K562 (cell line): ENCODE measurements around the gene ATXN7L1. TPM values are rescaled to one million over a fixed set of nuclear protein-coding genes. Genes with fewer than 3 reads are reported as not detected.

Experiments used
- FOXA1 ChIP-seq: fragments of 450-650 bp; IDR thresholded peaks from 2 replicates; pipeline ENCODE4 v1.6.1; 2016; ENCODE audit warnings: mild to moderate bottlenecking, borderline replicate concordance
- MTA2 ChIP-seq: fragments of 450-650 bp; IDR thresholded peaks from 2 replicates; pipeline ENCODE4 v1.6.1; 2016; ENCODE audit warnings: low read depth
- POLR2H ChIP-seq: IDR thresholded peaks from 2 replicates; pipeline ENCODE4 v1.6.1; 2016; ENCODE audit warnings: missing genetic modification characterization, low read depth, mild to moderate bottlenecking, control low read depth, missing compliant biosample characterization, moderate library complexity
- PRPF4 ChIP-seq: fragments of 200-400 bp; formaldehyde crosslinking; IDR thresholded peaks from one replicate; pipeline ENCODE4 v1.6.1; 2017; ENCODE audit warnings: low read length, low read depth, mild to moderate bottlenecking; ENCODE audit not compliant: insufficient read depth, poor library complexity, severe bottlenecking
- SAFB ChIP-seq: fragments of 200-400 bp; formaldehyde crosslinking; IDR thresholded peaks from 2 replicates; pipeline ENCODE4 v1.6.1; 2017; ENCODE audit warnings: low read depth, low read length, borderline replicate concordance
- ZC3H11A ChIP-seq: IDR thresholded peaks from 2 replicates; pipeline ENCODE4 v1.6.1; 2012; ENCODE audit warnings: low read depth, low read length, improper control_type of control experiment
- ZNF354B ChIP-seq: fragments of 250-450 bp; sonication (Bioruptor Pico); IDR thresholded peaks from 2 replicates; pipeline ENCODE4 v1.4.0; 2020
- ZNF584 ChIP-seq: fragments of 200-800 bp; sonication (Bioruptor generic); IDR thresholded peaks from 2 replicates; pipeline ENCODE4 v1.6.1; 2016; ENCODE audit warnings: low read depth, mild to moderate bottlenecking, missing genetic modification characterization, missing compliant biosample characterization
- ZNF644 ChIP-seq: fragments of 200-800 bp; sonication (Bioruptor generic); IDR thresholded peaks from 2 replicates; pipeline ENCODE4 v1.6.1; 2016; ENCODE audit warnings: low read depth, missing genetic modification characterization, missing compliant biosample characterization
- polyA plus RNA-seq, 8 experiments: library from polyadenylated mRNA; depleted of rRNA in 4 of 8; stranded (reverse) in 5 of 8; unstranded in 3 of 8; fragments of >200 nt; fragmentation: Nextera tagmentation in 2 of 8; fragmentation: Illumina TruSeq in 1 of 8; extraction: Ambion mirVana in 2 of 8; extraction: Trizol in 1 of 8; gene quantifications; 2 replicates each; pipeline versions ENCODE4 v1.2.1 to v1.2.3, GENCODE V29; 2011 to 2014; ENCODE audit warnings: inconsistent platforms in 1 of 8, missing spikeins in 1 of 8
- total RNA-seq, 7 experiments: library from RNA; depleted of rRNA in 6 of 7; stranded (reverse); fragments of >200 nt in 6 of 7; fragmentation: Illumina TruSeq in 2 of 7; extraction: Trizol in 2 of 7; gene quantifications; 2 replicates each; pipeline versions ENCODE4 v1.2.1 to v1.2.3, GENCODE V29; 2011 to 2021; ENCODE audit warnings: low replicate concordance in 1 of 7
- TF ChIP-seq, protein P1 (sequence below), 2 experiments: IDR thresholded peaks in 1 of 2; conservative IDR thresholded peaks in 1 of 2; 2 replicates each; pipeline ENCODE4 v1.6.1; 2016; ENCODE audit warnings: low read depth in 2 of 2, mild to moderate bottlenecking in 1 of 2, missing compliant biosample characterization in 1 of 2, missing genetic modification characterization in 1 of 2, moderate library complexity in 1 of 2
- TF ChIP-seq, protein P2 (sequence below): fragments of 450-650 bp; IDR thresholded peaks from 2 replicates; pipeline ENCODE4 v1.6.1; 2016; ENCODE audit warnings: borderline replicate concordance
- TF ChIP-seq, protein P3 (sequence below), 2 experiments: fragments of 450-650 bp; IDR thresholded peaks; 2 replicates each; pipeline ENCODE4 v1.6.1; 2018; ENCODE audit warnings: mild to moderate bottlenecking in 2 of 2, low read depth in 1 of 2; ENCODE audit not compliant: partially characterized antibody in 2 of 2
- TF ChIP-seq, protein P4 (sequence below): fragments of 250-450 bp; sonication (Bioruptor Pico); IDR thresholded peaks from 2 replicates; pipeline ENCODE4 v1.8.0; 2021; ENCODE audit warnings: moderate library complexity, mild to moderate bottlenecking, inconsistent platforms

ATXN7L1 gene
- total and polyA plus RNA-seq, 9 of the 15 experiments (the other 6 are each of a cell fraction or from before 2014, with no cell fraction given) = 6.6 to 13.7 (median 10.7) TPM

DNA sequence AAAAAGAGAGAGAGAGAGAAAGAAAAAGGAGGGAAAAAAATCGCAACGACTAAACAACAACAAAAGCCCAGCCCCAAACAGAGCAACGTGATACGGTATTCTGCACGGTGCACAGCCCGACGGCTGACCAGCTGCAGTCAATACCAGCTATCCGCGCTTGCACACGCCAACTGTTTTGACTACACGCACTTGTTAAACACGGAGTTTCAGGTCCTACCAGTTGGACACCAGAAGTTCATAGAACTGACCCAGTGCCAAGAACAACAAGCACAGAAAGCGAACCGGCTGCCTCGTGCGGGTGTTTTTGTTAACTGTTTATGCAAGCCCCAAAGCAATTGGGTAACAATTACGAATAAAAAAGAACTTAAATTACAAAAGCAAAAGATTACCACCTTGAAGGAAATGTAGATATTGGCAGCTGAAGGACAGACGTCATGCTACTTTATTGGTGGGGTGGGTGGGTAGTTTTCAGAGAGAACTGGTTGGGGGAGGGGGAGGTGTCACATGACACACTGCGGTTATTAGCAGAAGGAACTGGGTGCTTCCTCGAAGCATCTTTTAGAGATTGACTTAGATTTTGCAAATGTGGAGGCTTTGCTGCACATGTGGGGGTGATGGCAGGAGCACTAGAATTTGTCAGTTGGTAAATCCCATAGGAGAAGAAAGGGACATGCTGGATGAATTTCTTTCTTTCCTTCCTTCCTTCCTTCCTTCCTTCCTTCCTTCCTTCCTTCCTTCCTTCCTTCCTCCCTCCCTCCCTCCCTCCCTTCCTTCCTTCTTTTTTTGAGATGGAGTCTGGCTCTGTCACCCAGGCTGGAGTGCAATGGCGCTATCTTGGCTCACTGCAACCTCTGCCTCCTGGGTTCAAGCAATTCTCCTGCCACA is 184.5 kb downstream of the ATXN7L1 start (continued):
- TF ChIP-seq, protein P1, sequence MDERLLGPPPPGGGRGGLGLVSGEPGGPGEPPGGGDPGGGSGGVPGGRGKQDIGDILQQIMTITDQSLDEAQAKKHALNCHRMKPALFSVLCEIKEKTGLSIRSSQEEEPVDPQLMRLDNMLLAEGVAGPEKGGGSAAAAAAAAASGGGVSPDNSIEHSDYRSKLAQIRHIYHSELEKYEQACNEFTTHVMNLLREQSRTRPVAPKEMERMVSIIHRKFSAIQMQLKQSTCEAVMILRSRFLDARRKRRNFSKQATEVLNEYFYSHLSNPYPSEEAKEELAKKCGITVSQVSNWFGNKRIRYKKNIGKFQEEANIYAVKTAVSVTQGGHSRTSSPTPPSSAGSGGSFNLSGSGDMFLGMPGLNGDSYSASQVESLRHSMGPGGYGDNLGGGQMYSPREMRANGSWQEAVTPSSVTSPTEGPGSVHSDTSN (CRISPR knock-in tag; IDR thresholded peaks at IDR 0.05; ENCODE audit: low read depth) = no peak
- TF ChIP-seq, protein P1 (tag; conservative IDR thresholded peaks at IDR 0.05; ENCODE audit: low read depth) = no peak
- TF ChIP-seq, protein P2, sequence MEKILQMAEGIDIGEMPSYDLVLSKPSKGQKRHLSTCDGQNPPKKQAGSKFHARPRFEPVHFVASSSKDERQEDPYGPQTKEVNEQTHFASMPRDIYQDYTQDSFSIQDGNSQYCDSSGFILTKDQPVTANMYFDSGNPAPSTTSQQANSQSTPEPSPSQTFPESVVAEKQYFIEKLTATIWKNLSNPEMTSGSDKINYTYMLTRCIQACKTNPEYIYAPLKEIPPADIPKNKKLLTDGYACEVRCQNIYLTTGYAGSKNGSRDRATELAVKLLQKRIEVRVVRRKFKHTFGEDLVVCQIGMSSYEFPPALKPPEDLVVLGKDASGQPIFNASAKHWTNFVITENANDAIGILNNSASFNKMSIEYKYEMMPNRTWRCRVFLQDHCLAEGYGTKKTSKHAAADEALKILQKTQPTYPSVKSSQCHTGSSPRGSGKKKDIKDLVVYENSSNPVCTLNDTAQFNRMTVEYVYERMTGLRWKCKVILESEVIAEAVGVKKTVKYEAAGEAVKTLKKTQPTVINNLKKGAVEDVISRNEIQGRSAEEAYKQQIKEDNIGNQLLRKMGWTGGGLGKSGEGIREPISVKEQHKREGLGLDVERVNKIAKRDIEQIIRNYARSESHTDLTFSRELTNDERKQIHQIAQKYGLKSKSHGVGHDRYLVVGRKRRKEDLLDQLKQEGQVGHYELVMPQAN = no peak
- TF ChIP-seq ZNF354B (CRISPR knock-in tag) (no peak), FOXA1 (no peak), PRPF4 (no peak), MTA2 (no peak), POLR2H (no peak), SAFB (no peak), ZNF644 (tag) (no peak), ZC3H11A (no peak), ZNF584 (CRISPR knock-in tag) (no peak)
- TF ChIP-seq, protein P3, sequence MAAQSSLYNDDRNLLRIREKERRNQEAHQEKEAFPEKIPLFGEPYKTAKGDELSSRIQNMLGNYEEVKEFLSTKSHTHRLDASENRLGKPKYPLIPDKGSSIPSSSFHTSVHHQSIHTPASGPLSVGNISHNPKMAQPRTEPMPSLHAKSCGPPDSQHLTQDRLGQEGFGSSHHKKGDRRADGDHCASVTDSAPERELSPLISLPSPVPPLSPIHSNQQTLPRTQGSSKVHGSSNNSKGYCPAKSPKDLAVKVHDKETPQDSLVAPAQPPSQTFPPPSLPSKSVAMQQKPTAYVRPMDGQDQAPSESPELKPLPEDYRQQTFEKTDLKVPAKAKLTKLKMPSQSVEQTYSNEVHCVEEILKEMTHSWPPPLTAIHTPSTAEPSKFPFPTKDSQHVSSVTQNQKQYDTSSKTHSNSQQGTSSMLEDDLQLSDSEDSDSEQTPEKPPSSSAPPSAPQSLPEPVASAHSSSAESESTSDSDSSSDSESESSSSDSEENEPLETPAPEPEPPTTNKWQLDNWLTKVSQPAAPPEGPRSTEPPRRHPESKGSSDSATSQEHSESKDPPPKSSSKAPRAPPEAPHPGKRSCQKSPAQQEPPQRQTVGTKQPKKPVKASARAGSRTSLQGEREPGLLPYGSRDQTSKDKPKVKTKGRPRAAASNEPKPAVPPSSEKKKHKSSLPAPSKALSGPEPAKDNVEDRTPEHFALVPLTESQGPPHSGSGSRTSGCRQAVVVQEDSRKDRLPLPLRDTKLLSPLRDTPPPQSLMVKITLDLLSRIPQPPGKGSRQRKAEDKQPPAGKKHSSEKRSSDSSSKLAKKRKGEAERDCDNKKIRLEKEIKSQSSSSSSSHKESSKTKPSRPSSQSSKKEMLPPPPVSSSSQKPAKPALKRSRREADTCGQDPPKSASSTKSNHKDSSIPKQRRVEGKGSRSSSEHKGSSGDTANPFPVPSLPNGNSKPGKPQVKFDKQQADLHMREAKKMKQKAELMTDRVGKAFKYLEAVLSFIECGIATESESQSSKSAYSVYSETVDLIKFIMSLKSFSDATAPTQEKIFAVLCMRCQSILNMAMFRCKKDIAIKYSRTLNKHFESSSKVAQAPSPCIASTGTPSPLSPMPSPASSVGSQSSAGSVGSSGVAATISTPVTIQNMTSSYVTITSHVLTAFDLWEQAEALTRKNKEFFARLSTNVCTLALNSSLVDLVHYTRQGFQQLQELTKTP (IDR thresholded peaks at IDR 0.05; ENCODE audit: low read depth in 1 of 2, partially characterized antibody in 2 of 2) = no peak
- TF ChIP-seq, protein P4, sequence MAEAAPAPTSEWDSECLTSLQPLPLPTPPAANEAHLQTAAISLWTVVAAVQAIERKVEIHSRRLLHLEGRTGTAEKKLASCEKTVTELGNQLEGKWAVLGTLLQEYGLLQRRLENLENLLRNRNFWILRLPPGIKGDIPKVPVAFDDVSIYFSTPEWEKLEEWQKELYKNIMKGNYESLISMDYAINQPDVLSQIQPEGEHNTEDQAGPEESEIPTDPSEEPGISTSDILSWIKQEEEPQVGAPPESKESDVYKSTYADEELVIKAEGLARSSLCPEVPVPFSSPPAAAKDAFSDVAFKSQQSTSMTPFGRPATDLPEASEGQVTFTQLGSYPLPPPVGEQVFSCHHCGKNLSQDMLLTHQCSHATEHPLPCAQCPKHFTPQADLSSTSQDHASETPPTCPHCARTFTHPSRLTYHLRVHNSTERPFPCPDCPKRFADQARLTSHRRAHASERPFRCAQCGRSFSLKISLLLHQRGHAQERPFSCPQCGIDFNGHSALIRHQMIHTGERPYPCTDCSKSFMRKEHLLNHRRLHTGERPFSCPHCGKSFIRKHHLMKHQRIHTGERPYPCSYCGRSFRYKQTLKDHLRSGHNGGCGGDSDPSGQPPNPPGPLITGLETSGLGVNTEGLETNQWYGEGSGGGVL (CRISPR knock-in tag) = no peak
